ENCODE results near the gene MRPL48. TPM values are rescaled to one million over a fixed set of nuclear protein-coding genes. Genes with fewer than 3 reads are reported as not detected.

MRPL48 gene
- total and polyA plus RNA-seq, 4 donors = 12.6 to 34.1 (median 20.0) TPM

DNA sequence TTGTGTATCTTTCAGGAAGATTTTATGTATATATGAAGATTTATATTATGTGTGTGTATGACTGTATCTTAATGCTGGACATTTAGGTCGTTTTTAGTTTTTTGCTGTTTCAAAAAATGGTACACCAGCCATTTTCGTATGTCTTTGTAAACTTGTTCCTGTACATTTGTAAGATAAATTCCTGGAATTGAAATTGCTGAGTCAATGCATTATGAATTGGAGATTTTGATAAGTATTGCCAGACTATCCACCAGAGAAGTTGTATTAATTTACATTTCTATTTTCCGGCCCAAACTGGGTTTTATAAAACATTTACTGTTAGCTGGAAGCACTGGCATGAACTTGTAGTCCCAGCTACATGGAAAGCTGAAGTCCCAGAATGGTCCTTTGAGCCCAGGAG lies 24.6 kb downstream of the MRPL48 start:
- DNase-seq (ENCODE audit: low spot score) = no peak
- no peak overlapping the region for H3K9ac ChIP-seq (ENCODE audit: low read depth in 1 of 2, low read length in 2 of 2)
- H3K27ac ChIP-seq (ENCODE audit: low read depth in 1 of 2, low read length in 2 of 2) = no peak overlapping the region
- TF ChIP-seq NR2F2 (IDR thresholded peaks at IDR 0.05) = no peak
- no peak for TF ChIP-seq TAF1 (conservative IDR thresholded peaks at IDR 0.05)
- TF ChIP-seq, protein P1, sequence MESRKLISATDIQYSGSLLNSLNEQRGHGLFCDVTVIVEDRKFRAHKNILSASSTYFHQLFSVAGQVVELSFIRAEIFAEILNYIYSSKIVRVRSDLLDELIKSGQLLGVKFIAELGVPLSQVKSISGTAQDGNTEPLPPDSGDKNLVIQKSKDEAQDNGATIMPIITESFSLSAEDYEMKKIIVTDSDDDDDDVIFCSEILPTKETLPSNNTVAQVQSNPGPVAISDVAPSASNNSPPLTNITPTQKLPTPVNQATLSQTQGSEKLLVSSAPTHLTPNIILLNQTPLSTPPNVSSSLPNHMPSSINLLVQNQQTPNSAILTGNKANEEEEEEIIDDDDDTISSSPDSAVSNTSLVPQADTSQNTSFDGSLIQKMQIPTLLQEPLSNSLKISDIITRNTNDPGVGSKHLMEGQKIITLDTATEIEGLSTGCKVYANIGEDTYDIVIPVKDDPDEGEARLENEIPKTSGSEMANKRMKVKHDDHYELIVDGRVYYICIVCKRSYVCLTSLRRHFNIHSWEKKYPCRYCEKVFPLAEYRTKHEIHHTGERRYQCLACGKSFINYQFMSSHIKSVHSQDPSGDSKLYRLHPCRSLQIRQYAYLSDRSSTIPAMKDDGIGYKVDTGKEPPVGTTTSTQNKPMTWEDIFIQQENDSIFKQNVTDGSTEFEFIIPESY (IDR thresholded peaks at IDR 0.05) = no peak
- TF ChIP-seq RAD21 (IDR thresholded peaks at IDR 0.05) = no peak
- TF ChIP-seq, protein P2, sequence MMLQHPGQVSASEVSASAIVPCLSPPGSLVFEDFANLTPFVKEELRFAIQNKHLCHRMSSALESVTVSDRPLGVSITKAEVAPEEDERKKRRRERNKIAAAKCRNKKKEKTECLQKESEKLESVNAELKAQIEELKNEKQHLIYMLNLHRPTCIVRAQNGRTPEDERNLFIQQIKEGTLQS (IDR thresholded peaks at IDR 0.05) = no peak
- TF ChIP-seq YY1 (IDR thresholded peaks at IDR 0.05) = no peak
- TF ChIP-seq, protein P3, sequence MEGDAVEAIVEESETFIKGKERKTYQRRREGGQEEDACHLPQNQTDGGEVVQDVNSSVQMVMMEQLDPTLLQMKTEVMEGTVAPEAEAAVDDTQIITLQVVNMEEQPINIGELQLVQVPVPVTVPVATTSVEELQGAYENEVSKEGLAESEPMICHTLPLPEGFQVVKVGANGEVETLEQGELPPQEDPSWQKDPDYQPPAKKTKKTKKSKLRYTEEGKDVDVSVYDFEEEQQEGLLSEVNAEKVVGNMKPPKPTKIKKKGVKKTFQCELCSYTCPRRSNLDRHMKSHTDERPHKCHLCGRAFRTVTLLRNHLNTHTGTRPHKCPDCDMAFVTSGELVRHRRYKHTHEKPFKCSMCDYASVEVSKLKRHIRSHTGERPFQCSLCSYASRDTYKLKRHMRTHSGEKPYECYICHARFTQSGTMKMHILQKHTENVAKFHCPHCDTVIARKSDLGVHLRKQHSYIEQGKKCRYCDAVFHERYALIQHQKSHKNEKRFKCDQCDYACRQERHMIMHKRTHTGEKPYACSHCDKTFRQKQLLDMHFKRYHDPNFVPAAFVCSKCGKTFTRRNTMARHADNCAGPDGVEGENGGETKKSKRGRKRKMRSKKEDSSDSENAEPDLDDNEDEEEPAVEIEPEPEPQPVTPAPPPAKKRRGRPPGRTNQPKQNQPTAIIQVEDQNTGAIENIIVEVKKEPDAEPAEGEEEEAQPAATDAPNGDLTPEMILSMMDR (IDR thresholded peaks at IDR 0.05; ENCODE audit: low read depth, low read length, missing input control) = no peak
- TF ChIP-seq HNF4A (conservative IDR thresholded peaks at IDR 0.05) = no peak
- TF ChIP-seq FOXA1 (IDR thresholded peaks at IDR 0.05) = no peak
- TF ChIP-seq GABPA (IDR thresholded peaks at IDR 0.05 in 1 of 2, conservative IDR thresholded peaks at IDR 0.05 in 1 of 2) = no peak
- TF ChIP-seq EGR1 (IDR thresholded peaks at IDR 0.05; ENCODE audit: low read depth in 2 of 2) = no peak
- no peak for TF ChIP-seq RXRA (IDR thresholded peaks at IDR 0.05)
- 93% methylated on average over 3 of the region's 3 CpGs for WGBS
- H3K4me1 ChIP-seq (ENCODE audit: control insufficient read depth in 4 of 4, insufficient read depth in 4 of 4, low read length in 3 of 4) = no peaks in the 10 kb centered on the region
- no peaks in the 10 kb centered on the region for H3K27me3 ChIP-seq (ENCODE audit: control insufficient read depth in 4 of 4, insufficient read depth in 4 of 4, low read length in 3 of 4)
- no peak overlapping the region for H3K4me3 ChIP-seq (ENCODE audit: low read depth in 1 of 3, low read length in 3 of 3)
- no peaks in the 10 kb centered on the region for H3K9me3 ChIP-seq (ENCODE audit: control insufficient read depth in 4 of 4, low read length in 3 of 4)
- peaks cover 0 to 4% (median 2%) of the 10 kb centered on the region in 4 donors for H3K36me3 ChIP-seq (ENCODE audit: control insufficient read depth in 4 of 4, insufficient read depth in 3 of 4, low read depth in 1 of 4, low read length in 3 of 4)

DNA sequence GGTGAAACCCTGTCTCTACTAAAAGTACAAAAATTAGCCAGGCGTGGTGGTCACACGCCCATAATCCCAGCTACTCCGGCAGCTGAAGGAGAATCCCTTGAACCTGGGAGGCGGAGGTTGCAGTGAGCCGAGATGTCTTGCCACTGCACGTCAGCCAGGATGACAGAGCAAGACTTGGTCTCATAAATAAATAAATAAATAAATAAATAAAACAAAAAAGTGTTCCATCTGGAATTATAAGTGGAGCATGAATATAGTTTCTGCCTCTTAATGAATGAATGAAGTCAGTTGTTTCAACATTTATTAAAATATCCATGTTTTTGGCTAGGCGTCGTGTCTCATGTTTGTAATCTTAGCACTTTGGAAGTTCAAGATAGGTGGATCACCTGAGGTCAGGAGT lies 27.1 kb downstream of the MRPL48 start:
- DNase-seq (ENCODE audit: low spot score) = no peak
- H3K27ac ChIP-seq (ENCODE audit: low read depth in 1 of 2, low read length in 2 of 2) = no peak overlapping the region
- TF ChIP-seq, protein P4, sequence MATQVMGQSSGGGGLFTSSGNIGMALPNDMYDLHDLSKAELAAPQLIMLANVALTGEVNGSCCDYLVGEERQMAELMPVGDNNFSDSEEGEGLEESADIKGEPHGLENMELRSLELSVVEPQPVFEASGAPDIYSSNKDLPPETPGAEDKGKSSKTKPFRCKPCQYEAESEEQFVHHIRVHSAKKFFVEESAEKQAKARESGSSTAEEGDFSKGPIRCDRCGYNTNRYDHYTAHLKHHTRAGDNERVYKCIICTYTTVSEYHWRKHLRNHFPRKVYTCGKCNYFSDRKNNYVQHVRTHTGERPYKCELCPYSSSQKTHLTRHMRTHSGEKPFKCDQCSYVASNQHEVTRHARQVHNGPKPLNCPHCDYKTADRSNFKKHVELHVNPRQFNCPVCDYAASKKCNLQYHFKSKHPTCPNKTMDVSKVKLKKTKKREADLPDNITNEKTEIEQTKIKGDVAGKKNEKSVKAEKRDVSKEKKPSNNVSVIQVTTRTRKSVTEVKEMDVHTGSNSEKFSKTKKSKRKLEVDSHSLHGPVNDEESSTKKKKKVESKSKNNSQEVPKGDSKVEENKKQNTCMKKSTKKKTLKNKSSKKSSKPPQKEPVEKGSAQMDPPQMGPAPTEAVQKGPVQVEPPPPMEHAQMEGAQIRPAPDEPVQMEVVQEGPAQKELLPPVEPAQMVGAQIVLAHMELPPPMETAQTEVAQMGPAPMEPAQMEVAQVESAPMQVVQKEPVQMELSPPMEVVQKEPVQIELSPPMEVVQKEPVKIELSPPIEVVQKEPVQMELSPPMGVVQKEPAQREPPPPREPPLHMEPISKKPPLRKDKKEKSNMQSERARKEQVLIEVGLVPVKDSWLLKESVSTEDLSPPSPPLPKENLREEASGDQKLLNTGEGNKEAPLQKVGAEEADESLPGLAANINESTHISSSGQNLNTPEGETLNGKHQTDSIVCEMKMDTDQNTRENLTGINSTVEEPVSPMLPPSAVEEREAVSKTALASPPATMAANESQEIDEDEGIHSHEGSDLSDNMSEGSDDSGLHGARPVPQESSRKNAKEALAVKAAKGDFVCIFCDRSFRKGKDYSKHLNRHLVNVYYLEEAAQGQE (IDR thresholded peaks at IDR 0.05) = no peak
- no peak for TF ChIP-seq YY1 (IDR thresholded peaks at IDR 0.05)
- no peak overlapping the region for H3K9ac ChIP-seq (ENCODE audit: low read depth in 1 of 2, low read length in 2 of 2)
- no peaks in the 10 kb centered on the region for H3K9me3 ChIP-seq (ENCODE audit: control insufficient read depth in 4 of 4, low read length in 3 of 4)
- 96% methylated on average over 8 of the region's 8 CpGs for WGBS
- H3K36me3 ChIP-seq (ENCODE audit: control insufficient read depth in 4 of 4, insufficient read depth in 3 of 4, low read depth in 1 of 4, low read length in 3 of 4) = peaks cover 0 to under 1% (median 0%) of the 10 kb centered on the region in 4 donors
- no peak overlapping the region for H3K4me3 ChIP-seq (ENCODE audit: low read depth in 1 of 3, low read length in 3 of 3)
- no peaks in the 10 kb centered on the region for H3K4me1 ChIP-seq (ENCODE audit: control insufficient read depth in 4 of 4, insufficient read depth in 4 of 4, low read length in 3 of 4)
- H3K27me3 ChIP-seq (ENCODE audit: control insufficient read depth in 4 of 4, insufficient read depth in 4 of 4, low read length in 3 of 4) = no peaks in the 10 kb centered on the region
